ENCODE measurements around the gene HMSD. TPM values are rescaled to one million over a fixed set of nuclear protein-coding genes. Genes with fewer than 3 reads are reported as not detected.

HMSD gene
- polyA plus RNA-seq, 1 of the 3 experiments (the other 2 are of a cell fraction), result not detected

- no peaks in the 10 kb centered on the region for H3F3A ChIP-seq (replicated peaks; ENCODE audit: insufficient read depth)
- no peak for DNase-seq
- H3K9me2 ChIP-seq, result no peaks in the 10 kb centered on the region
- no peak for TF ChIP-seq ELF1 (IDR thresholded peaks at IDR 0.05)
- TF ChIP-seq JUND (IDR thresholded peaks at IDR 0.05), result no peak
- TF ChIP-seq MXI1 (IDR thresholded peaks at IDR 0.05; ENCODE audit: low read depth, low read length), result no peak
- TF ChIP-seq RXRA (IDR thresholded peaks at IDR 0.05; ENCODE audit: borderline replicate concordance, low read depth), result no peak
- TF ChIP-seq EZH2phosphoT487 (IDR thresholded peaks at IDR 0.05; ENCODE audit: borderline replicate concordance, low read depth), result no peak
- no peak for TF ChIP-seq GABPA (IDR thresholded peaks at IDR 0.05; ENCODE audit: low read depth)
- TF ChIP-seq POLR2AphosphoS5 (IDR thresholded peaks at IDR 0.05; ENCODE audit: low read depth, low read length), result no peak
- no peak for TF ChIP-seq FOXM1 (IDR thresholded peaks at IDR 0.05; ENCODE audit: low read depth)
- TF ChIP-seq TAF1 (IDR thresholded peaks at IDR 0.05; ENCODE audit: borderline replicate concordance, low read depth, low read length), result no peak
- TF ChIP-seq CHD2 (IDR thresholded peaks at IDR 0.05; ENCODE audit: low read length, partially characterized antibody), result no peak
- no peak overlapping the region for H3K27ac ChIP-seq (ENCODE audit: low read depth in 2 of 2, low read length in 1 of 2)
- H3K9ac ChIP-seq, result no peak overlapping the region
- H3K9me3 ChIP-seq, result no peaks in the 10 kb centered on the region
- POLR2A ChIA-PET, result no interaction called here
- no peaks in the 10 kb centered on the region for H3K79me2 ChIP-seq (ENCODE audit: insufficient read depth)
- no peak overlapping the region for H3K4me2 ChIP-seq
- H3K4me3 ChIP-seq (ENCODE audit: low read depth in 2 of 2, low read length in 1 of 2), result no peak overlapping the region
- no peaks in the 10 kb centered on the region for H4K20me1 ChIP-seq (ENCODE audit: insufficient read depth)
- 67% methylated on average over 1 of the region's 2 CpGs for WGBS (ENCODE audit: low lambda C conversion rate)
- no peaks in the 10 kb centered on the region for H3K4me1 ChIP-seq (ENCODE audit: control insufficient read depth in 1 of 2, insufficient read depth in 2 of 2, low read depth in 1 of 2, low read length in 1 of 2)
- CTCF ChIA-PET, result no interaction called here
- no peaks in the 10 kb centered on the region for H3K36me3 ChIP-seq (replicated peaks in 1 of 2; ENCODE audit: control insufficient read depth in 1 of 2, insufficient read depth in 2 of 2, low read length in 1 of 2)
- no peak overlapping the region for H2AFZ ChIP-seq (ENCODE audit: low read depth)
- no peaks in the 10 kb centered on the region for H3K27me3 ChIP-seq (ENCODE audit: insufficient read depth)
These were observed 50.8 kb downstream of the HMSD start for GRCh38 chr18:63999871-64000270.

GRCh38 chr18:64002581-64002980, 53.5 kb downstream of the HMSD start:
- POLR2A ChIA-PET, result no interaction called here

More at GRCh38 chr18:64002581-64002980, 53.5 kb downstream of the HMSD start:
- CTCF ChIA-PET, result no interaction called here
- H3K79me2 ChIP-seq (ENCODE audit: insufficient read depth), result no peaks in the 10 kb centered on the region
- no peak for TF ChIP-seq TEAD4 (IDR thresholded peaks at IDR 0.05; ENCODE audit: borderline replicate concordance, insufficient read depth)
- no peak for TF ChIP-seq CTCF (IDR thresholded peaks at IDR 0.05)
- DNase-seq, result no peak
- no peaks in the 10 kb centered on the region for H3K36me3 ChIP-seq (replicated peaks in 1 of 2; ENCODE audit: control insufficient read depth in 1 of 2, insufficient read depth in 2 of 2, low read length in 1 of 2)
- H3K27ac ChIP-seq (ENCODE audit: low read depth in 2 of 2, low read length in 1 of 2), result no peak overlapping the region
- H3F3A ChIP-seq (replicated peaks; ENCODE audit: insufficient read depth), result no peaks in the 10 kb centered on the region
- H2AFZ ChIP-seq (ENCODE audit: low read depth), result no peak overlapping the region
- 66% methylated on average over 25 of the region's 41 CpGs for WGBS (ENCODE audit: low lambda C conversion rate)
- no peak overlapping the region for H3K4me3 ChIP-seq (ENCODE audit: low read depth in 2 of 2, low read length in 1 of 2)
- H4K20me1 ChIP-seq (ENCODE audit: insufficient read depth), result no peaks in the 10 kb centered on the region
- no peaks in the 10 kb centered on the region for H3K9me2 ChIP-seq
- H3K4me1 ChIP-seq (ENCODE audit: control insufficient read depth in 1 of 2, insufficient read depth in 2 of 2, low read depth in 1 of 2, low read length in 1 of 2), result no peaks in the 10 kb centered on the region
- H3K9ac ChIP-seq, result no peak overlapping the region
- no peak overlapping the region for H3K4me2 ChIP-seq
- no peaks in the 10 kb centered on the region for H3K27me3 ChIP-seq (ENCODE audit: insufficient read depth)
- H3K9me3 ChIP-seq, result no peaks in the 10 kb centered on the region
